Activated B cell treated with CpG ODN at 0.5 μM for 24 hours (primary cell): ENCODE results near the gene GRM7. TPM values are rescaled to one million over a fixed set of nuclear protein-coding genes. Genes with fewer than 3 reads are reported as not detected.

ENCODE experiments used
- ATAC-seq: fragments of 200-7000 bp; cut with Tn5 transposase; one replicate; pipeline ENCODE4 v1.10.0; 2021; ENCODE audit warnings: low read depth, mild to moderate bottlenecking, moderate library complexity
- CTCF ChIA-PET: fragments of 350-600 bp; sonication (Branson Sonifier 250); formaldehyde crosslinking; loops from one replicate; lab custom pipeline; 2021; ENCODE audit warnings: antibody characterized with exemption; lab: Charles Lee
- POLR2A ChIA-PET: fragments of 350-600 bp; sonication (Branson Sonifier 250); formaldehyde crosslinking; loops from one replicate; lab custom pipeline; 2021; ENCODE audit warnings: antibody characterized with exemption; lab: Charles Lee
- DNase-seq: peaks from one replicate; pipeline ENCODE4 v3.0.0; 2022
- H3K27ac Mint-ChIP-seq: one replicate; pipeline ENCODE4 v1.8.0; 2020; ENCODE audit warnings: mixed read lengths
- H3K27me3 Mint-ChIP-seq: one replicate; pipeline ENCODE4 v1.8.0; 2021; ENCODE audit warnings: mixed read lengths
- H3K36me3 Mint-ChIP-seq: one replicate; pipeline ENCODE4 v1.8.0; 2021; ENCODE audit warnings: low read depth, mixed read lengths
- H3K4me1 Mint-ChIP-seq: one replicate; pipeline ENCODE4 v1.8.0; 2021; ENCODE audit warnings: mixed read lengths
- H3K4me3 Mint-ChIP-seq: one replicate; pipeline ENCODE4 v1.8.0; 2020; ENCODE audit warnings: mild to moderate bottlenecking, mixed read lengths
- H3K9me3 Mint-ChIP-seq: one replicate; pipeline ENCODE4 v1.8.0; 2020; ENCODE audit warnings: mixed read lengths
- intact Hi-C: fragments of 100-400 bp; cut with micrococcal nuclease; formaldehyde crosslinking; loops from one replicate; pipeline ENCODE4 v1.15.1; 2024
- total RNA-seq: library from RNA; stranded (reverse); gene quantifications from 2 replicates; pipeline ENCODE4 v1.2.3, GENCODE V29; 2022
- TF ChIP-seq, protein P1 (sequence below): fragments of 200-600 bp; IDR thresholded peaks from one replicate; pipeline ENCODE4 v1.8.0; 2022; ENCODE audit warnings: antibody characterized with exemption, mild to moderate bottlenecking

GRM7 gene
- total RNA-seq, 1 donor from 2014 or later = not detected

DNA sequence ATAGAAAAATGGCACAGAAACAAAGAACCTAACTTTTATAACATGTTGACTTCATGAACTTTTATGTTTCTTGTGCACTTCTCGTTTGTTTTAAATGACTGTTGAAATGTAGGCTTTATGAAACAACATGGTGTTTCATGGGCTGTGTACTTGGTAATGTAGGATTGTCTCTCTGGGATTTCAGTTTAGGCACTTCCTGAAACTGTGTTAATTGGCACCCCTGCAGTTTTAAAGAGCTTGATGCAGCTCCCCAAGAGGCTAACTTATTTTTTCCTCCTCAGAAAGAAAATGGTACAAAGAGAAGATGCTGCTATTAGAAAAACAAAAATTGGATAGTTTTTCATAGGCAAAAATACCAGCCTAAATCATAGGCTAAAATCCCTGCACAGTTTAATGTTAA lies 239.2 kb downstream of the GRM7 start:
- H3K9me3 Mint-ChIP-seq = peaks cover 5% of the 10 kb centered on the region
- ChIA-PET CTCF (no interaction called here), POLR2A (no interaction called here)
- TF ChIP-seq, protein P1, sequence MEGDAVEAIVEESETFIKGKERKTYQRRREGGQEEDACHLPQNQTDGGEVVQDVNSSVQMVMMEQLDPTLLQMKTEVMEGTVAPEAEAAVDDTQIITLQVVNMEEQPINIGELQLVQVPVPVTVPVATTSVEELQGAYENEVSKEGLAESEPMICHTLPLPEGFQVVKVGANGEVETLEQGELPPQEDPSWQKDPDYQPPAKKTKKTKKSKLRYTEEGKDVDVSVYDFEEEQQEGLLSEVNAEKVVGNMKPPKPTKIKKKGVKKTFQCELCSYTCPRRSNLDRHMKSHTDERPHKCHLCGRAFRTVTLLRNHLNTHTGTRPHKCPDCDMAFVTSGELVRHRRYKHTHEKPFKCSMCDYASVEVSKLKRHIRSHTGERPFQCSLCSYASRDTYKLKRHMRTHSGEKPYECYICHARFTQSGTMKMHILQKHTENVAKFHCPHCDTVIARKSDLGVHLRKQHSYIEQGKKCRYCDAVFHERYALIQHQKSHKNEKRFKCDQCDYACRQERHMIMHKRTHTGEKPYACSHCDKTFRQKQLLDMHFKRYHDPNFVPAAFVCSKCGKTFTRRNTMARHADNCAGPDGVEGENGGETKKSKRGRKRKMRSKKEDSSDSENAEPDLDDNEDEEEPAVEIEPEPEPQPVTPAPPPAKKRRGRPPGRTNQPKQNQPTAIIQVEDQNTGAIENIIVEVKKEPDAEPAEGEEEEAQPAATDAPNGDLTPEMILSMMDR = no peak
- no peak overlapping the region for H3K4me3 Mint-ChIP-seq
- no peaks in the 10 kb centered on the region for H3K4me1 Mint-ChIP-seq
- DNase-seq (no peak), ATAC-seq (no peak)
- H3K27me3 Mint-ChIP-seq = no peaks in the 10 kb centered on the region
- no peaks in the 10 kb centered on the region for H3K36me3 Mint-ChIP-seq
- intact Hi-C loops = no loop called here
- no peak overlapping the region for H3K27ac Mint-ChIP-seq

DNA sequence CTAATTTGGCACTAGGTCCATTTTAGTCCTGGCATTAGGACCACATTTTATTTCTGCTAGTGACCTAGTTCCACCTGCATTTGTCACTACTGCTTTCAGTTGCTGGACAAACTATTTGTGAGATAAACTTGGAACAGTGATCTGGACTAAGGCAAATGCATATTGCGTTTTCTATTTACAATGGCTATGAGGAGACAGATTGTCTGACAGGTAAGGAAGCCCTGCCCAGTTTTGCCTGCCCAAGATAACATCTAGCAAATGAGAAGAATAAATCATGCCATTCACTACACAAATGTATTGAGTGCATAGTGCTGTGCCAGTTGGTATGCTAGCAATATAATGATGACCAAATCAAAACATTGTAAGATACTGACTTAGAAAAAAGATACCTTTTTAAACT lies 245.7 kb downstream of the GRM7 start:
- Mint-ChIP-seq H3K4me3 (no peak overlapping the region), H3K9me3 (no peaks in the 10 kb centered on the region), H3K27ac (no peak overlapping the region), H3K36me3 (no peaks in the 10 kb centered on the region), H3K27me3 (no peaks in the 10 kb centered on the region), H3K4me1 (no peaks in the 10 kb centered on the region)
- DNase-seq = no peak
- POLR2A ChIA-PET = no interaction called here
- ATAC-seq = no peak
- CTCF ChIA-PET = no interaction called here
- TF ChIP-seq, protein P1 = no peak
- intact Hi-C loops = no loop called here

GRCh38 chr3:7112523-7113056 lies 251.7 kb downstream of the GRM7 start:
- Mint-ChIP-seq H3K9me3 (peaks cover 2% of the 10 kb centered on the region), H3K4me3 (no peak overlapping the region), H3K36me3 (no peaks in the 10 kb centered on the region), H3K27me3 (no peaks in the 10 kb centered on the region), H3K4me1 (no peaks in the 10 kb centered on the region), H3K27ac (no peak overlapping the region)
- no peak for ATAC-seq
- TF ChIP-seq, protein P1 = no peak
- CTCF ChIA-PET = no interaction called here
- POLR2A ChIA-PET = no interaction called here
- no peak for DNase-seq
- intact Hi-C loops = no loop called here

DNA sequence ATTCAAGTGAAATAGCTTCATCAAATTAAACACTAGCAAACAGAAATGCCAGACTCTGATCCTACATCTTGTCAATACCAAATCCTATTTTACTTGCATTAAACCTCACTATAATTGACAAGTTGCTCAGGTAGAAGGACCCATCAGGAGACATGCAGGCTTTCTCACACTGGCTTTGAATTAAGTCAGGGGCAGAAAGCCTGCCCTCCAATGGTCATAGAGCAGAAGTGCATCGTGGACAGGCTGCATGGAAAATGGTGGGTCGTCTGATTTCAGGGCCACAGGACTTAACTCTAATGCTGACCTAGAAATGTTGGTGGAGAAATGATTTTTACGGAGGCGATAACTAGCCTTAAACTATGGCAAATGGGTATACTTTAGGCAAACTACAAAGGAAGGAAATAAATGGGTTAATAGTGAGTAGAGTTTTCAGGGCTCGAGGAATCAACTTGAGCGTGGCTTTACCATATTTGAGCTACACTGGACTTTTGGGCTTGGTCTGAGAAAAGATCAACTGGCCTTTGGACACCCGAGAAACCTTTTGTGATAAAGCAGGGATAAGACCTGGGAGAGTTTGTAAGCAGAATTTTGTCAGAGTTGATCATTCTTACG lies 283.9 kb downstream of the GRM7 start:
- H3K27ac Mint-ChIP-seq = no peak overlapping the region
- DNase-seq (no peak), ATAC-seq (no peak)
- H3K9me3 Mint-ChIP-seq = no peaks in the 10 kb centered on the region
- CTCF ChIA-PET = interaction anchor here (0.8 kb wide), 1 partner anchor 21 kb away, joined by 3 read pairs; no protein-coding TSS in a partner anchor
- TF ChIP-seq, protein P1 = no peak
- intact Hi-C loops = loop anchor here (10.0 kb wide), 1 partner anchor 940 kb away; no protein-coding TSS in a partner anchor
- H3K36me3 Mint-ChIP-seq = no peaks in the 10 kb centered on the region
- H3K27me3 Mint-ChIP-seq = no peaks in the 10 kb centered on the region
- no peak overlapping the region for H3K4me3 Mint-ChIP-seq
- H3K4me1 Mint-ChIP-seq = no peaks in the 10 kb centered on the region
- POLR2A ChIA-PET = no interaction called here

GRCh38 chr3:7146529-7146928 lies 285.6 kb downstream of the GRM7 start:
- CTCF ChIA-PET = no interaction called here
- no peak for DNase-seq
- POLR2A ChIA-PET = no interaction called here
- Mint-ChIP-seq H3K27ac (no peak overlapping the region), H3K4me3 (no peak overlapping the region), H3K36me3 (no peaks in the 10 kb centered on the region), H3K4me1 (no peaks in the 10 kb centered on the region), H3K9me3 (no peaks in the 10 kb centered on the region), H3K27me3 (no peaks in the 10 kb centered on the region)
- TF ChIP-seq, protein P1 = no peak
- intact Hi-C loops = loop anchor here (10.0 kb wide), 1 partner anchor 942 kb away; no protein-coding TSS in a partner anchor
- no peak for ATAC-seq
